ENCODE results near the gene TMEM52. TPM values are rescaled to one million over a fixed set of nuclear protein-coding genes. Genes with fewer than 3 reads are reported as not detected.

TMEM52 gene
- total and polyA plus RNA-seq, 9 of the 15 experiments (the other 6 are each of a cell fraction or from before 2014, with no cell fraction given) = 0.37 to 22.5 (median 6.8) TPM

GRCh38 chr1:1956586-1957532, 37.8 kb upstream of the TMEM52 start:
- Histone ChIP-seq H4K20me1 (replicated peaks; ENCODE audit: control insufficient read depth, insufficient read depth, low read length) (peaks cover 5% of the 10 kb centered on the region; the same call in 1 of the 2 replicates), H2AFZ (ENCODE audit: low read depth, low read length) (no peak overlapping the region), H3K9me3 (replicated peaks; ENCODE audit: control insufficient read depth, insufficient read depth, low read depth, low read length) (no peaks in the 10 kb centered on the region), H3K27me3 (ENCODE audit: control insufficient read depth in 2 of 2, insufficient read depth in 2 of 2, low read length in 2 of 2) (peaks cover 46 to 83% of the 10 kb centered on the region in 2 experiments), H3K79me2 (ENCODE audit: control insufficient read depth, insufficient read depth, low read length) (no peaks in the 10 kb centered on the region), H3K36me3 (ENCODE audit: control insufficient read depth, insufficient read depth, low read length) (no peaks in the 10 kb centered on the region), H3K4me1 (replicated peaks in 1 of 2; ENCODE audit: control insufficient read depth in 2 of 2, insufficient read depth in 2 of 2, low read length in 2 of 2) (peaks cover 0 to 32% of the 10 kb centered on the region in 2 experiments; a peak in 3 of 5 replicates), H3K4me3 (no peak overlapping the region), H3K9me1 (ENCODE audit: control insufficient read depth, insufficient read depth, low read length) (no peaks in the 10 kb centered on the region), H3K9ac (ENCODE audit: insufficient read depth in 1 of 2, low read depth in 2 of 2, low read length in 2 of 2) (no peak overlapping the region), H3K4me2 (ENCODE audit: insufficient read depth, low read length) (no peak overlapping the region), H3K27ac (ENCODE audit: extremely low read depth, low read depth, low read length) (no peak overlapping the region)
- WGBS (ENCODE audit: insufficient coverage, low coverage, missing lambda C conversion rate) = 3% methylated on average over 38 of the region's 38 CpGs
- intact Hi-C loops (cut with micrococcal nuclease) = no loop called here
- in situ Hi-C loops (cut with MboI) = no loop called here
- DNase-seq (ENCODE audit: extremely low read depth in 1 of 4, low spot score in 3 of 4) (no peak), ATAC-seq (no peak), FAIRE-seq (no peak)
- no TSS peak for BruUV-seq (replicated peaks)
- ChIA-PET POLR2A (interaction anchor here (0.6 to 1.0 kb wide), 4 partner anchors 13 to 602 kb away, joined by 3 to 6 read pairs (median 3); no protein-coding TSS in a partner anchor), CTCF (ENCODE audit: low intra/inter-chr PET ratio) (no interaction called here)
- TF ChIP-seq ZBTB43 (CRISPR knock-in tag; IDR thresholded peaks at IDR 0.05) = no peak
- TF ChIP-seq HEY1 (CRISPR knock-in tag; IDR thresholded peaks at IDR 0.05; ENCODE audit: borderline replicate concordance) = no peak
- TF ChIP-seq E2F6 (IDR thresholded peaks at IDR 0.05; ENCODE audit: borderline replicate concordance in 1 of 2, extremely low read depth in 1 of 2, insufficient read depth in 1 of 2, insufficient read length in 1 of 2, low read depth in 1 of 2, low read length in 1 of 2, poor library complexity in 1 of 2, severe bottlenecking in 1 of 2) = no peak
- TF ChIP-seq ZNF121 (CRISPR knock-in tag; conservative IDR thresholded peaks at IDR 0.05) = no peak
- no peak for TF ChIP-seq ZNF696 (CRISPR knock-in tag; conservative IDR thresholded peaks at IDR 0.05)
- no peak for TF ChIP-seq NCOR1 (IDR thresholded peaks at IDR 0.05)
- no peak for TF ChIP-seq TCF15 (CRISPR knock-in tag; IDR thresholded peaks at IDR 0.05)
- no peak for TF ChIP-seq ZNF444 (CRISPR knock-in tag; IDR thresholded peaks at IDR 0.05)
- TF ChIP-seq ZNF146 (CRISPR knock-in tag; IDR thresholded peaks at IDR 0.05; ENCODE audit: unreplicated experiment) = no peak
- no peak for TF ChIP-seq E2F3 (CRISPR knock-in tag; IDR thresholded peaks at IDR 0.05)
- TF ChIP-seq ZSCAN29 (IDR thresholded peaks at IDR 0.05) = no peak
- TF ChIP-seq SRSF1 (IDR thresholded peaks at IDR 0.05; ENCODE audit: low read depth, low read length) = no peak
- TF ChIP-seq NR4A1 (CRISPR knock-in tag; IDR thresholded peaks at IDR 0.05) = no peak
- no peak for TF ChIP-seq NR4A1 (tag; IDR thresholded peaks at IDR 0.05)
- no peak for TF ChIP-seq COPS2 (conservative IDR thresholded peaks at IDR 0.05)
- TF ChIP-seq SIN3B (IDR thresholded peaks at IDR 0.05; ENCODE audit: low read depth) = no peak
- TF ChIP-seq KHSRP (IDR thresholded peaks at IDR 0.05) = no peak
- no peak for TF ChIP-seq LARP7 (IDR thresholded peaks at IDR 0.05)
- TF ChIP-seq MXD1 (CRISPR knock-in tag; IDR thresholded peaks at IDR 0.05; ENCODE audit: borderline replicate concordance, poor library complexity, severe bottlenecking) = no peak

Measured in K562 (cell line).